Fibroblast of pulmonary artery (primary cell): ENCODE measurements around the gene NEUROG1.
"Not testable (repeated sequence)": the region's sequence is repeated elsewhere in the genome, so short reads cannot be mapped to it uniquely, and the experiment has no call there.

Experiments
- DNase-seq: peaks from one replicate; pipeline ENCODE4 v3.0.0-alpha.2; 2010; ENCODE audit warnings: low read depth
- H3K4me3 ChIP-seq: replicated peaks from 2 replicates; pipeline ENCODE4 v1.5.1; 2011; ENCODE audit warnings: low read depth, mild to moderate bottlenecking, control low read depth, low read length, moderate library complexity
- CTCF ChIP-seq: IDR thresholded peaks from 2 replicates; pipeline ENCODE4 v1.5.1; 2011; ENCODE audit warnings: mild to moderate bottlenecking, control low read depth, low read length, inconsistent platforms; ENCODE audit errors: missing control alignments

NEUROG1 gene

GRCh38 chr5:135505973-135506372 lies 29.8 kb downstream of the NEUROG1 start:
- no peak for DNase-seq
- H3K4me3 ChIP-seq, result no peak overlapping the region
- no peak for TF ChIP-seq CTCF

GRCh38 chr5:135504376-135504775 lies 31.4 kb downstream of the NEUROG1 start:
- DNase-seq, result no peak
- no peak for TF ChIP-seq CTCF

GRCh38 chr5:135503871-135504270 lies 31.9 kb downstream of the NEUROG1 start:
- no peak for DNase-seq
- TF ChIP-seq CTCF, result no peak
- H3K4me3 ChIP-seq, result no peak overlapping the region

More at GRCh38 chr5:135504376-135504775, 31.4 kb downstream of the NEUROG1 start:
- H3K4me3 ChIP-seq, result no peak overlapping the region

GRCh38 chr5:135502836-135503520 lies 32.8 kb downstream of the NEUROG1 start:
- no peak overlapping the region for H3K4me3 ChIP-seq
- no peak for TF ChIP-seq CTCF
- no peak for DNase-seq

- no peak overlapping the region for H3K4me3 ChIP-seq
- no peak for TF ChIP-seq CTCF
- DNase-seq, result no peak
Measured at GRCh38 chr5:135501965-135502364, 33.8 kb downstream of the NEUROG1 start.

- no peak for TF ChIP-seq CTCF
- H3K4me3 ChIP-seq, result no peak overlapping the region
- no peak for DNase-seq
Measured at GRCh38 chr5:135498637-135498995, 37.1 kb downstream of the NEUROG1 start.

GRCh38 chr5:135497971-135498636 lies 37.7 kb downstream of the NEUROG1 start:
- TF ChIP-seq CTCF, result no peak
- DNase-seq, result no peak
- no peak overlapping the region for H3K4me3 ChIP-seq

- not testable (repeated sequence) for DNase-seq, H3K4me3 ChIP-seq
Measured at GRCh38 chr5:135495531-135495930, 40.2 kb downstream of the NEUROG1 start.
